Measurements from ENCODE around the gene SDF4.

Gene SDF4

GRCh38 chr1:1223891-1224290, 7.9 kb downstream of the SDF4 start:
- H3K4me3 ChIP-seq (ENCODE audit: control insufficient read depth, low read depth, low read length): no peak overlapping the region
- DNase-seq (ENCODE audit: low read depth): no peak
- no peak for TF ChIP-seq CTCF (conservative IDR thresholded peaks at IDR 0.05; ENCODE audit: control insufficient read depth, insufficient read depth, low read depth, low read length)

- no peak for TF ChIP-seq CTCF (conservative IDR thresholded peaks at IDR 0.05; ENCODE audit: control insufficient read depth, insufficient read depth, low read depth, low read length)
- no peak for DNase-seq (ENCODE audit: low read depth)
- H3K4me3 ChIP-seq (ENCODE audit: control insufficient read depth, low read depth, low read length): no peak overlapping the region
Measured at GRCh38 chr1:1223321-1223720, 8.5 kb downstream of the SDF4 start.

- DNase-seq (ENCODE audit: low read depth): no peak
- TF ChIP-seq CTCF (conservative IDR thresholded peaks at IDR 0.05; ENCODE audit: control insufficient read depth, insufficient read depth, low read depth, low read length): no peak
- H3K4me3 ChIP-seq (ENCODE audit: control insufficient read depth, low read depth, low read length): no peak overlapping the region
Measured at GRCh38 chr1:1222575-1223225, 9.1 kb downstream of the SDF4 start.

- no peak for TF ChIP-seq CTCF (conservative IDR thresholded peaks at IDR 0.05; ENCODE audit: control insufficient read depth, insufficient read depth, low read depth, low read length)
- no peak overlapping the region for H3K4me3 ChIP-seq (ENCODE audit: control insufficient read depth, low read depth, low read length)
- no peak for DNase-seq (ENCODE audit: low read depth)
Measured at GRCh38 chr1:1221887-1222574, 9.8 kb downstream of the SDF4 start.

GRCh38 chr1:1220197-1220596, 11.6 kb downstream of the SDF4 start:
- no peak overlapping the region for H3K4me3 ChIP-seq (ENCODE audit: control insufficient read depth, low read depth, low read length)
- TF ChIP-seq CTCF (conservative IDR thresholded peaks at IDR 0.05; ENCODE audit: control insufficient read depth, insufficient read depth, low read depth, low read length): no peak
- no peak for DNase-seq (ENCODE audit: low read depth)

- no peak for DNase-seq (ENCODE audit: low read depth)
- H3K4me3 ChIP-seq (ENCODE audit: control insufficient read depth, low read depth, low read length): no peak overlapping the region
- no peak for TF ChIP-seq CTCF (conservative IDR thresholded peaks at IDR 0.05; ENCODE audit: control insufficient read depth, insufficient read depth, low read depth, low read length)
Measured at GRCh38 chr1:1219341-1219740, 12.5 kb downstream of the SDF4 start.
